Activated naive CD4-positive, alpha-beta T cell treated with anti-CD3 and anti-CD28 coated beads, Interleukin-2, amount 50 U/mL, for 72 hours (primary cell): Measurements from ENCODE around the gene SLC9A9. TPM values are rescaled to one million over a fixed set of nuclear protein-coding genes. Genes with fewer than 3 reads are reported as not detected.
"Not testable (repeated sequence)": the region's sequence is repeated elsewhere in the genome, so short reads cannot be mapped to it uniquely, and the experiment has no call there.

Source experiments
- ATAC-seq, 2 donors: fragments of 150-1000 bp; cut with Tn5 transposase; 2 replicates each; pipeline ENCODE4 v1.10.0; 2021; ENCODE audit warnings: mild to moderate bottlenecking in 2 of 2, moderate library complexity in 2 of 2
- DNase-seq, 2 donors: peaks; one replicate each; pipeline ENCODE4 v3.0.0; 2021 to 2022; ENCODE audit warnings: low spot score in 2 of 2
- H3K27ac Mint-ChIP-seq, 2 donors: one replicate each; pipeline ENCODE4 v1.8.0; 2022; ENCODE audit warnings: mild to moderate bottlenecking in 2 of 2, mixed read lengths in 2 of 2
- H3K36me3 Mint-ChIP-seq, 2 donors: one replicate each; pipeline ENCODE4 v1.8.0; 2022; ENCODE audit warnings: mixed read lengths in 2 of 2
- H3K9me3 Mint-ChIP-seq, 2 donors: one replicate each; pipeline ENCODE4 v1.8.0; 2022; ENCODE audit warnings: mixed read lengths in 2 of 2
- total RNA-seq, 2 donors: library from RNA; stranded (reverse); gene quantifications; one replicate each; pipeline ENCODE4 v1.2.3, GENCODE V29; 2022

The SLC9A9 gene
- total RNA-seq, 2 donors from 2014 or later: 2.3 to 2.5 TPM

GRCh38 chr3:143442814-143443447 is 405.3 kb downstream of the SLC9A9 start:
- Mint-ChIP-seq H3K36me3 (peaks cover 0 to 7% of the 10 kb centered on the region in 2 donors), H3K27ac (no peak overlapping the region), H3K9me3 (peaks cover 0 to 5% of the 10 kb centered on the region in 2 donors)
- ATAC-seq (peak in 1 of 2 donors; percentile 46), DNase-seq (no peak)

DNA sequence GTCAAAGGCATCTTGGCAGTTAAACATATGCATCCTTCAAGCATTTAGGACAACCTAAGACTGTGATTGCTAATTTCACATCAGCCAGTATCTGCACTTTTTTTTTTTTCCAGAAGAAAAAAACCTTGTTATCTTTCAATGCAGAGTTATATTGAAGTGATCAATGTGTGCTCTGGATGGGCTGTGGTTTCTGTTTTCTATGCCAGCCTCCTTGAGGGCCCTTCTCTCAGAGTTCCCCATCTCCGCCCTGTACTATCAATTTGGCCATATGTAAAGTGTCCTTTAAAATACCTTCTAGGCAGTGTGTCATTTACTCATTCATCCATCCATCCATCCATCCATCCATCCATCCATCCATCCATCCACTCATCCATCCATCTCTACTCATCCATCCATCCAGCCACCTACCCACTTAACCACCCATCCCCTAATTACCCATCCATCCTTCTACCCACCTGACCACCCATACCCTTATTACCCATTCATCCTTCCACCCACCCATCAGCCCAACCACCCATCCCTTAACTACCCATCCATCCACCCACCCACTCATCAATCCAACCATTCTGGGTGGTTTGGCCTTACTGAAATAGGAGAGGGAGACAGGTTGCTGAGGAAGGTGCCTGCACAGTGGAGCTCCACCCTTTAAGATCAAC is 406.6 kb downstream of the SLC9A9 start:
- no peak overlapping the region for H3K27ac Mint-ChIP-seq
- peaks cover 0 to 5% of the 10 kb centered on the region in 2 donors for H3K9me3 Mint-ChIP-seq
- peaks cover 0 to 5% of the 10 kb centered on the region in 2 donors for H3K36me3 Mint-ChIP-seq
- DNase-seq (no peak), ATAC-seq (no peak)

DNA sequence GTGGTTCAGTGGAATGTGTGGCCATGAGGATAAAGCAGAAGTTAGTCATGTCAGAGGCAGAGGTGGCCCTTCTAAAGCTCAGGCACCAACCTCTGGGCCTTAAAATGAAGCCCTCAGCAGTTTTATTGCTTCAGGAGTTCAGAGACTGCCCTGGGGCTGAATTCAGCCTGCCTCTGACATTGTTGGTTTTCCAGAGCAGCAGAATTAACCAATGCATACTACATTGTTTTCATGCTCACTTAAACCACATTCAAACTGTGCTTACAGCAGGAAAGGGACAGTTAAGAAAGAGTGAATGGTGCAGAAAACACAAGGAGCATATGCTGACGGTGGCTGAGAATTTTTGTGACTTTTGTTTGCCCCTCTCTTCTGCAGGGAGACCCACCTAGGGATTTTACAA is 408.5 kb downstream of the SLC9A9 start:
- Mint-ChIP-seq H3K9me3 (peaks cover 0 to 3% of the 10 kb centered on the region in 2 donors), H3K36me3 (no peaks in the 10 kb centered on the region), H3K27ac (no peak overlapping the region)
- no peak for DNase-seq
- ATAC-seq: no peak

DNA sequence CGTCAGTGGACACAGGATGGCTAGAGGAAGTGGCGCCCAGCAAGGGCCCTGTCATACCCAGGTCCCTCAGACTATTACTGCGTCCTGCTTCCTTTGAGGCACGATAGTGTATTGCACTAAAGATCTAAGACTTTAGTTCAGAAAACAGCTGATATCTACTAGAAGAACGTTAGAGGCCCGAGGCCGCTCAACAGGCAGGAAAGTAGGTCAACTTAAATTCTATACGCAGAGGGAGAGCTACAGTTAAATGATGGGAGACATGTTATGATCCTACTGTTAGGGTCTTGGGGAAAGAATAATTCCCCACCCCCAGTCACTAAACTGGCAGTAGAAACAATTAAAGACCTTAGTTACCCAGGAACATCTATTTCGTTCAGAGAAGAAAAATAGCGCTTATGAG is 410.9 kb downstream of the SLC9A9 start:
- ATAC-seq (no peak), DNase-seq (no peak)
- no peaks in the 10 kb centered on the region for H3K36me3 Mint-ChIP-seq
- no peaks in the 10 kb centered on the region for H3K9me3 Mint-ChIP-seq
- no peak overlapping the region for H3K27ac Mint-ChIP-seq

GRCh38 chr3:143436231-143436930 is 411.9 kb downstream of the SLC9A9 start:
- no peak overlapping the region for H3K27ac Mint-ChIP-seq
- no peaks in the 10 kb centered on the region for H3K9me3 Mint-ChIP-seq

GRCh38 chr3:143433787-143434378 is 414.4 kb downstream of the SLC9A9 start:
- Mint-ChIP-seq H3K36me3 (no peaks in the 10 kb centered on the region), H3K27ac (no peak overlapping the region), H3K9me3 (peaks cover 0 to 3% of the 10 kb centered on the region in 2 donors)
- ATAC-seq (peak in 1 of 2 donors; percentile 54), DNase-seq (peak in 1 of 2 donors; percentile 51)

More at GRCh38 chr3:143436231-143436930, 411.9 kb downstream of the SLC9A9 start:
- DNase-seq (no peak), ATAC-seq (no peak)
- H3K36me3 Mint-ChIP-seq: no peaks in the 10 kb centered on the region

DNA sequence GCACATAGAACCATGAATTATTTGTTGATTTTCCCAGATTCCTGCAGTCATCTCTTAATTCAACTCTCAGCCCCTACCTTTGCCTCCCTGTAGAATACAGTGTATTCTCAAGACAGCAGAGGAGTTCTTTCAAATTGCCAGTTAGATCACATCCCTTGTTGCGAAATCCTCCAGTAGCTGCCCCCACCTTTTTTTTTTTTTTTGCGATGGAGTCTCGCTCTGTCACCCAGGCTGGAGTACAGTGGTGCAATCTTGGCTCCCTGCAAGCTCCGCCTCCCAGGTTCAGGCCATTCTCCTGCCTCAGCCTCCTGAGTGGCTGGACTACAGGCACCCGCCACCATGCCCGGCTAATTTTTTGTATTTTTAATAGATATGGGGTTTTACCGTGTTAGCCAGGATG is 417.0 kb downstream of the SLC9A9 start:
- ATAC-seq, H3K9me3 Mint-ChIP-seq, H3K27ac Mint-ChIP-seq, DNase-seq, H3K36me3 Mint-ChIP-seq: not testable (repeated sequence)

DNA sequence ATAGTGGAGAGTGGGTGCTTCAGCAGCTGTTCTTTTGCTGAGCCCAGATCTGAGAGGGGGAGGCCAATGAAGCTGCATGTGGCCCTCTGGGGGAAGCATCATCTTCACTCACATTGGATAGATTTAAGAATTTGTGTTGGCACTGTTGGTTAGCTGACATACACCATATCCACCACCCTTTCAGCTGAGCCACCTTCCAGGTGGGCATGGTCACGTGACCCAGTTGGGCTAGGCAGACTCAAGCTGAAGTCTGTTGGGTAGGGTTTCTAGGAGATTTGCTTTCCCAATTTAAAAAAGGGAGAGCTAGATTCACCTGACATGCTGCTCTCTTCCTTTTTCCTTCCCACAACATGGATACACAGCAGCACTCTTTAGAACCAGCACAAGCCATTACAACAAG is 417.7 kb downstream of the SLC9A9 start:
- peaks cover 0 to 3% of the 10 kb centered on the region in 2 donors for H3K9me3 Mint-ChIP-seq
- DNase-seq: no peak
- H3K36me3 Mint-ChIP-seq: no peaks in the 10 kb centered on the region
- no peak for ATAC-seq
- H3K27ac Mint-ChIP-seq: no peak overlapping the region

- no peak overlapping the region for H3K27ac Mint-ChIP-seq
- no peak for DNase-seq
- H3K36me3 Mint-ChIP-seq: no peaks in the 10 kb centered on the region
- ATAC-seq: no peak
- peaks cover 0 to 3% of the 10 kb centered on the region in 2 donors for H3K9me3 Mint-ChIP-seq
Observed at GRCh38 chr3:143429628-143430514, 418.4 kb downstream of the SLC9A9 start.

- DNase-seq (no peak), ATAC-seq (no peak)
- Mint-ChIP-seq H3K36me3 (no peaks in the 10 kb centered on the region), H3K9me3 (peaks cover 0 to 3% of the 10 kb centered on the region in 2 donors), H3K27ac (no peak overlapping the region)
Observed at GRCh38 chr3:143428294-143428693, 420.0 kb downstream of the SLC9A9 start.

DNA sequence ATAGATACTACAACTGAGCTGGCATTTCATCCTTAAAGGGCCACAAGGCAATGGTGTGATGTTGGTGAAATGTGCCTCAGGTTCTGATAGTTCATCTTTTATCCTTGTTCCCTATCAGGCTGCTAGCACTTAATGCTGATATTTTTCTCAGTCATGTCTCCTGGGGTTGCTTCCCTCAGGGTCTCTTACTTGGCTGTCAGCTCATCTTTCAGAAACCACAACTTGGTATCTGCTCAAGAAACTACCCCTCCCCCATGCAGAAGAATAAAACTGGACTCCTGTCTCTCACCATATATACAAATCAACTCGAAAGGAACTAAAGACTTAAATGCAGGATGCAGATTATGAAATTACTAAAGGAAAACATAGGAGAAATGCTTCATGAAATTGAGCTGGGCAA is 420.6 kb downstream of the SLC9A9 start:
- Mint-ChIP-seq H3K9me3 (peaks cover 0 to 10% of the 10 kb centered on the region in 2 donors), H3K36me3 (no peaks in the 10 kb centered on the region), H3K27ac (no peak overlapping the region)
- DNase-seq (no peak), ATAC-seq (no peak)

DNA sequence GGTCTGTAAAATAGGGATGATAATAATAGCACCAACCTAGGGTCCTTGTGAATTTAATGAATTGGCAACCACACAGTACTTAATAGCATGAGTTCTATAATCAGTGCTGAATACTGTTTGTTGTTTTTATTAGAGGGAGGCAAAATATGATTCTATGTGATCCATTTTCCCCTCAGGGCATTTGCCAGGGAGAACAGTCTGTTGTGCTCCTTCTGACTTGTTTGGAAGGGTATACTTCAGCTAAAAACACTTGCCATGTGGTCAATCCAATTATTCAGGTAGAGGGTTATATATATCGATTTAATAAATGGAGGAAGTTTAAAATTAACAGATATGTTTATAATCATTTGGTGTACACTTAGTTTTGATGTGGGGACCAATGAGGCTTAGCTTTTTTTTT is 423.4 kb downstream of the SLC9A9 start:
- Mint-ChIP-seq H3K27ac (no peak overlapping the region), H3K9me3 (peaks cover 0 to 8% of the 10 kb centered on the region in 2 donors), H3K36me3 (no peaks in the 10 kb centered on the region)
- ATAC-seq (no peak), DNase-seq (no peak)

GRCh38 chr3:143421556-143421955 is 426.7 kb downstream of the SLC9A9 start:
- no peaks in the 10 kb centered on the region for H3K36me3 Mint-ChIP-seq
- no peak for ATAC-seq
- DNase-seq: no peak
- no peak overlapping the region for H3K27ac Mint-ChIP-seq
- peaks cover 0 to 11% of the 10 kb centered on the region in 2 donors for H3K9me3 Mint-ChIP-seq

DNA sequence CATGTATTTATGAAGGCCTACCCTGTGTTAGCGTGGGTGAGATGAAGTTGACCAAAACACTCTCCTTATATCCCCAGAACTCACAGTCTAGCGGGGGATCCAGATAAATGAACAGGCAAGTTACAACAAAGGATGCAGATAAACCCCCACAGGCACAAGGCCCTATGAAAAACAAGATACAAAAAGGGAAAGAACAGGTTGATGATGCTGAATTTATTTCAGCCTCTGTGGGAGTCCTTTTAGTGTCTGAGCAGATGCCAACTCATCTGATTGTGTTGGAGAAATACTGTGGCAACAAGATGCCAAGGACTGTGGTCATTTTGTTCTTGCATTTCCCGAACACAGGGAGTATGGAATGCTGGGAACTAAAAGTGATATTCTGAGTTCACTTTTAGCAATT is 428.7 kb downstream of the SLC9A9 start:
- Mint-ChIP-seq H3K9me3 (peaks cover 0 to 16% of the 10 kb centered on the region in 2 donors), H3K36me3 (no peaks in the 10 kb centered on the region), H3K27ac (no peak overlapping the region)
- ATAC-seq (no peak), DNase-seq (no peak)

DNA sequence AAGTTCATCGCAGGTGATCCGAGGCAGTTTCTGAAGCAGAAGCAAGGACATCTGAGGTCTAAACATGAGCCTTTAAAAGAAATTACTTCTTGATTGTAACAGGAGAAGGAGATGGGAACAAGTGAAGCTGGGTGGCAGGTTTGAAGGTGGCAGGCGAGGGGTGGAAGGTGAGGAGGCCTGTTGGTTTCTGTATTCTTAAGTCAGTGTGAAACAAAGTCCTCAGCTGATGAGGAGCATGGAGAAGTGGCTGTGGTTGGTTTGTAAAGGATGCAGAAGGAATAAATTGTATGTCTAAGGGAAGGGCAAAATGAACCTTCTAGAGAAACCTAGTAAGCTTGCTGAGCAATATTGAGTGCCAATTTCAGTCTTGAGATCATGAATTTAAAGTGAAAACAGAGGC is 429.9 kb downstream of the SLC9A9 start:
- H3K9me3 Mint-ChIP-seq: peaks cover 0 to 16% of the 10 kb centered on the region in 2 donors
- ATAC-seq (no peak), DNase-seq (no peak)
- no peaks in the 10 kb centered on the region for H3K36me3 Mint-ChIP-seq
- H3K27ac Mint-ChIP-seq: no peak overlapping the region

- Mint-ChIP-seq H3K27ac (no peak overlapping the region), H3K9me3 (peaks cover 0 to 8% of the 10 kb centered on the region in 2 donors), H3K36me3 (no peaks in the 10 kb centered on the region)
- DNase-seq (no peak), ATAC-seq (no peak)
Observed at GRCh38 chr3:143416229-143416628, 432.0 kb downstream of the SLC9A9 start.
